ENCODE measurements around the gene ENTR1. TPM values are rescaled to one million over a fixed set of nuclear protein-coding genes. Genes with fewer than 3 reads are reported as not detected.

ENTR1 gene
- polyA plus RNA-seq, 3 donors, result 3.3 to 60.0 (median 9.6) TPM

DNA sequence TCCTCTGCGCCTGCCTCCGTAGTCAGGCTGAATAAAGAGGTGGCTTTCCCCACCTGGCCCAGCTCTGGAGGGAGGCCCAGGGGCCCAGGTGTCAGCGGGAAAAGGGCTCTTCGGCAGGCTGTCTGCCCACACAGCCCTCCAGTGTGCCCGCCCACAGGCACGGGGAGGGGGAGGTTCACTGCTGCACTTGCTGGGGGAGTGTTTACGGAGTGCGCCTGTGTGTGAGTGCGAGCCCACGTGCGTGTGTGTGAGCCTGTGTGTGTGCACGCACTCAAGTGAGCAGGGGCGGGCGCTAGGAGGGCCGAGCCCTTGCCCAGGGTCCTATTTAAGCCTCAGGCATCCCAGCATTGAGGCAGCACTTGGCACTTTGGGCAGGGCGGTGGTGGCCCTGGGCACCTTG lies 57.7 kb downstream of the ENTR1 start:
- Histone ChIP-seq H3K36me3 (replicated peaks in 1 of 2; ENCODE audit: control insufficient read depth in 1 of 2, insufficient read depth in 2 of 2, low read length in 2 of 2) (no peaks in the 10 kb centered on the region), H3K4me1 (ENCODE audit: control insufficient read depth in 1 of 2, insufficient read depth in 2 of 2, low read length in 2 of 2) (no peaks in the 10 kb centered on the region), H3K4me3 (replicated peaks in 1 of 3; ENCODE audit: low read depth in 2 of 3, low read length in 3 of 3) (no peak overlapping the region), H2AFZ (ENCODE audit: insufficient read depth, low read depth, low read length, poor library complexity, severe bottlenecking) (no peak overlapping the region), H4K20me1 (ENCODE audit: insufficient read depth, low read length) (no peaks in the 10 kb centered on the region), H3K79me2 (ENCODE audit: insufficient read depth, low read length) (no peaks in the 10 kb centered on the region), H3K4me2 (replicated peaks; ENCODE audit: extremely low read depth, low read length, poor library complexity, severe bottlenecking) (no peak overlapping the region), H3K27me3 (ENCODE audit: control insufficient read depth in 2 of 2, insufficient read depth in 2 of 2, low read length in 2 of 2) (no peaks in the 10 kb centered on the region), H3K9me3 (replicated peaks in 1 of 2; ENCODE audit: control insufficient read depth in 1 of 2, insufficient read depth in 1 of 2, low read length in 2 of 2) (no peaks in the 10 kb centered on the region), H3K9ac (ENCODE audit: insufficient read depth, low read length, poor library complexity, severe bottlenecking) (no peak overlapping the region), H3K27ac (ENCODE audit: low read depth in 1 of 2, low read length in 2 of 2) (no peak overlapping the region)
- TF ChIP-seq, protein P1, sequence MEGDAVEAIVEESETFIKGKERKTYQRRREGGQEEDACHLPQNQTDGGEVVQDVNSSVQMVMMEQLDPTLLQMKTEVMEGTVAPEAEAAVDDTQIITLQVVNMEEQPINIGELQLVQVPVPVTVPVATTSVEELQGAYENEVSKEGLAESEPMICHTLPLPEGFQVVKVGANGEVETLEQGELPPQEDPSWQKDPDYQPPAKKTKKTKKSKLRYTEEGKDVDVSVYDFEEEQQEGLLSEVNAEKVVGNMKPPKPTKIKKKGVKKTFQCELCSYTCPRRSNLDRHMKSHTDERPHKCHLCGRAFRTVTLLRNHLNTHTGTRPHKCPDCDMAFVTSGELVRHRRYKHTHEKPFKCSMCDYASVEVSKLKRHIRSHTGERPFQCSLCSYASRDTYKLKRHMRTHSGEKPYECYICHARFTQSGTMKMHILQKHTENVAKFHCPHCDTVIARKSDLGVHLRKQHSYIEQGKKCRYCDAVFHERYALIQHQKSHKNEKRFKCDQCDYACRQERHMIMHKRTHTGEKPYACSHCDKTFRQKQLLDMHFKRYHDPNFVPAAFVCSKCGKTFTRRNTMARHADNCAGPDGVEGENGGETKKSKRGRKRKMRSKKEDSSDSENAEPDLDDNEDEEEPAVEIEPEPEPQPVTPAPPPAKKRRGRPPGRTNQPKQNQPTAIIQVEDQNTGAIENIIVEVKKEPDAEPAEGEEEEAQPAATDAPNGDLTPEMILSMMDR (IDR thresholded peaks at IDR 0.05), result no peak
- 87% methylated on average over 13 of the region's 16 CpGs for WGBS (ENCODE audit: insufficient coverage)
- DNase-seq, result no peak
- Mint-ChIP-seq H3K4me1 (no peaks in the 10 kb centered on the region), H3K36me3 (no peaks in the 10 kb centered on the region), H3K27me3 (ENCODE audit: low read depth in 3 of 3) (peaks cover 0 to 5% (median 1%) of the 10 kb centered on the region in 3 donors), H3K9me3 (no peaks in the 10 kb centered on the region), H3K4me3 (no peak overlapping the region), H3K27ac (no peak overlapping the region)
- intact Hi-C loops (cut with micrococcal nuclease), result no loop called here

Other genes with a start within 250 kb of the ENTR1 start
- not detected for gene LHX3, start 205.5 kb downstream of the ENTR1 start, polyA plus RNA-seq
- gene QSOX2, start 164.8 kb downstream of the ENTR1 start, polyA plus RNA-seq, result 1 to 10 TPM in 1 of 3 donors, under 1 TPM in 2; 0.03 to 8.4 (median 0.17) TPM
- gene CCDC187, start 106.5 kb downstream of the ENTR1 start, polyA plus RNA-seq, result not detected
- gene GPSM1, start 83.1 kb downstream of the ENTR1 start, polyA plus RNA-seq, result 1 to 10 TPM in 1 of 3 donors, under 1 TPM in 2; 0.67 to 3.1 (median 0.73) TPM
- gene DNLZ, start 46.9 kb downstream of the ENTR1 start, polyA plus RNA-seq, result 10 to 100 TPM in 2 of 3 donors, 1 to 10 TPM in 1; 5.1 to 20.5 (median 10.5) TPM
- 100 to 1,000 TPM in 1 of 3 donors, 10 to 100 TPM in 2; 34.3 to 108 (median 41.4) TPM for gene CARD9, start 36.9 kb downstream of the ENTR1 start, polyA plus RNA-seq
- gene SNAPC4, start 10.4 kb downstream of the ENTR1 start, polyA plus RNA-seq, result 1 to 10 TPM in 2 of 3 donors, under 1 TPM in 1; 0.59 to 6.7 (median 1.2) TPM
- gene PMPCA, start within 50 bp of the ENTR1 start, polyA plus RNA-seq, result 10 to 100 TPM; 23.1 to 58.8 (median 24.9) TPM
- 1 to 10 TPM; 1.0 to 8.0 (median 1.0) TPM for gene INPP5E, start 29.2 kb upstream of the ENTR1 start, polyA plus RNA-seq
- 10 to 100 TPM; 11.1 to 36.8 (median 19.1) TPM for gene SEC16A, start 72.4 kb upstream of the ENTR1 start, polyA plus RNA-seq
- 10 to 100 TPM in 1 of 3 donors, 1 to 10 TPM in 2; 1.4 to 33.0 (median 2.2) TPM for gene NOTCH1, start 135.4 kb upstream of the ENTR1 start, polyA plus RNA-seq

Measured in CD14-positive monocyte (primary cell).